Liver (tissue), 9 donors: ENCODE results near the gene SPOCK2. TPM values are rescaled to one million over a fixed set of nuclear protein-coding genes. Genes with fewer than 3 reads are reported as not detected.

Experiments
- DNase-seq: peaks from one replicate; pipeline ENCODE4 v3.0.0-alpha.2; 2017; ENCODE audit warnings: low spot score
- H3K27ac ChIP-seq, 2 donors: one replicate each; pipeline ENCODE4 v1.7.0; 2013; ENCODE audit warnings: inconsistent platforms in 2 of 2, low read length in 2 of 2, control low read depth in 1 of 2, low read depth in 1 of 2, mild to moderate bottlenecking in 1 of 2
- H3K27me3 ChIP-seq, 4 donors: one replicate each; pipeline versions ENCODE4 v1.6.1 to v1.7.0; 2013; ENCODE audit warnings: low read length in 3 of 4, inconsistent platforms in 1 of 4, mild to moderate bottlenecking in 1 of 4, moderate library complexity in 1 of 4; ENCODE audit not compliant: control insufficient read depth in 4 of 4, insufficient read depth in 4 of 4
- H3K36me3 ChIP-seq, 4 donors: one replicate each; pipeline versions ENCODE4 v1.6.1 to v1.7.0; 2013; ENCODE audit warnings: low read length in 3 of 4, mild to moderate bottlenecking in 3 of 4, low read depth in 1 of 4, moderate library complexity in 1 of 4; ENCODE audit not compliant: control insufficient read depth in 4 of 4, insufficient read depth in 3 of 4
- H3K4me1 ChIP-seq, 4 donors: one replicate each; pipeline versions ENCODE4 v1.6.1 to v1.7.0; 2013; ENCODE audit warnings: low read length in 3 of 4, mild to moderate bottlenecking in 3 of 4, moderate library complexity in 1 of 4; ENCODE audit not compliant: control insufficient read depth in 4 of 4, insufficient read depth in 4 of 4
- H3K4me3 ChIP-seq, 3 donors: one replicate each; pipeline versions ENCODE4 v1.6.1 to v1.7.0; 2013; ENCODE audit warnings: low read length in 3 of 3, control low read depth in 1 of 3, low read depth in 1 of 3, mild to moderate bottlenecking in 1 of 3
- H3K9ac ChIP-seq, 2 donors: one replicate each; pipeline ENCODE4 v1.7.0; 2013; ENCODE audit warnings: low read length in 2 of 2, mild to moderate bottlenecking in 2 of 2, moderate library complexity in 2 of 2, control low read depth in 1 of 2, low read depth in 1 of 2
- H3K9me3 ChIP-seq, 4 donors: one replicate each; pipeline versions ENCODE4 v1.6.1 to v1.7.0; 2013; ENCODE audit warnings: low read length in 3 of 4; ENCODE audit not compliant: control insufficient read depth in 4 of 4
- EGR1 ChIP-seq, 2 donors: IDR thresholded peaks; 2 replicates each; pipeline ENCODE4 v1.6.1; 2016 to 2018; ENCODE audit warnings: antibody characterized with exemption in 2 of 2, low read depth in 2 of 2
- FOXA1 ChIP-seq: IDR thresholded peaks from 2 replicates; pipeline ENCODE4 v1.6.1; 2016; ENCODE audit warnings: antibody characterized with exemption
- FOXA2 ChIP-seq: IDR thresholded peaks from 2 replicates; pipeline ENCODE4 v1.6.1; 2016; ENCODE audit warnings: antibody characterized with exemption
- HNF4A ChIP-seq, 2 donors: conservative IDR thresholded peaks; 2 replicates each; pipeline ENCODE4 v1.6.1; 2016; ENCODE audit warnings: antibody characterized with exemption in 2 of 2, mild to moderate bottlenecking in 2 of 2
- HNF4G ChIP-seq: IDR thresholded peaks from 2 replicates; pipeline ENCODE4 v1.6.1; 2016; ENCODE audit warnings: antibody characterized with exemption
- JUND ChIP-seq, 2 donors: IDR thresholded peaks; 2 replicates each; pipeline ENCODE4 v1.6.1; 2016; ENCODE audit warnings: antibody characterized with exemption in 2 of 2
- RAD21 ChIP-seq, 2 donors: IDR thresholded peaks; 2 replicates each; pipeline ENCODE4 v1.6.1; 2016; ENCODE audit warnings: antibody characterized with exemption in 2 of 2, mild to moderate bottlenecking in 2 of 2
- RXRA ChIP-seq, 2 donors: IDR thresholded peaks; 2 replicates each; pipeline ENCODE4 v1.6.1; 2017 to 2018; ENCODE audit warnings: antibody characterized with exemption in 2 of 2, mild to moderate bottlenecking in 1 of 2
- SP1 ChIP-seq: IDR thresholded peaks from 2 replicates; pipeline ENCODE4 v1.6.1; 2018; ENCODE audit warnings: antibody characterized with exemption, mild to moderate bottlenecking
- YY1 ChIP-seq: IDR thresholded peaks from 2 replicates; pipeline ENCODE4 v1.6.1; 2016; ENCODE audit warnings: antibody characterized with exemption, mild to moderate bottlenecking
- WGBS: extraction: QIAGEN DNeasy Blood & Tissue Kit; methylation state at CpG from one replicate; pipeline ENCODE4 v1.1.7; 2013; 5-methylcytosine and 5-hydroxymethylcytosine counted together
- polyA plus RNA-seq, 2 donors: library from polyadenylated mRNA; stranded (reverse) in 1 of 2; unstranded in 1 of 2; fragments of 200-250 nt in 1 of 2; fragments of >200 nt in 1 of 2; fragmentation: Nextera tagmentation in 1 of 2; extraction: Ambion mirVana in 1 of 2; gene quantifications; one replicate each; pipeline versions ENCODE4 v1.2.1 to v1.2.3, GENCODE V29; 2013 to 2015
- total RNA-seq, 2 donors: library from RNA; depleted of rRNA; stranded (reverse); fragments of >200 nt; gene quantifications; one replicate each; pipeline ENCODE4 v1.2.3, GENCODE V29; 2014
- TF ChIP-seq, protein P1 (sequence below): IDR thresholded peaks from 2 replicates; pipeline ENCODE4 v1.6.1; 2016; ENCODE audit warnings: antibody characterized with exemption, mild to moderate bottlenecking
- TF ChIP-seq, protein P2 (sequence below): IDR thresholded peaks from 2 replicates; pipeline ENCODE4 v1.6.1; 2016; ENCODE audit warnings: antibody characterized with exemption
- TF ChIP-seq, protein P3 (sequence below): IDR thresholded peaks from 2 replicates; pipeline ENCODE4 v1.6.1; 2016; ENCODE audit warnings: antibody characterized with exemption
- TF ChIP-seq, protein P4 (sequence below): IDR thresholded peaks from 2 replicates; pipeline ENCODE4 v1.6.1; 2016; ENCODE audit warnings: antibody characterized with exemption
- donor health status: healthy.
- donor health status: healthy.
- donor health status: healthy.
- donor health status: healthy.
- donor health status: healthy.

The SPOCK2 gene
- total and polyA plus RNA-seq, 4 donors: 0.36 to 1.7 (median 0.64) TPM

DNA sequence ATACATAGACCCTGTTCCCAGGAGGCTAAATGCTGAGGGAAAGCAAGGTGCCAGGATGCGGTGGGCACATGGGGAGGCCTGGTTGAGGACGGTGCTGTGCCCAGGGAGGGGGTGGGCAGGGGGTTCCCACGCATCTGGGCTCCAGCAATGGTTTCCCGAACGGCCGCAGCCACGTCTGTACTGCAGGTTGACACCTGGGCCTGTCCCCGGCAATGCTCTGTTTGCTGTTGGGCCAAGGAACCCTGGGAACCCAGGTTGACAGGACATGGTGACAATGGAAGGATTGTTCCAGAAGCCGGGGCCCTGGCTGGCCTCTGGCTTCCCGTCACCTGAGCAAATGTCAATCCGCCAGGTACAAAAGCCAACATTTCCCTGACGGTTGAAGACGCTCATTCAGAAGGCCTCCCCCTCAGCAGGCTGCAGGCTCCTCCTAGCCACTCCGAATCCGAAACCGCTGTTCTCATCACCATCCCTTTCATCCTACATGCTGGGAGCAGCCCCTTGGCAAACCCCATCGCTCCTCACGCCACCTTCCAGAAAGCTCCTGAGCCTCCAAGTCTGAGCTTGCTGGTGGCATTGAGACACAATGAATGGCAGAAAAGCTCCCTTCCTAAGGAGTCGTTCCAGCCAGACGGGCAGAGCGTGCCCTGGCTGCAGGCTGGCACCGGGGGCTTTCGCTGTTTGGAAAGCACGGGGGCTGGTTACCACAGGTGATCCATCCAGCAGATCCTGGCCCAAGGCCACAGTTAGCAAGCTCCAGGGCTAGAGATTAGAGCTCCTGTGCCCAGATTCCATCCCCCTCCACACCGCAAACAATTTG, 31.2 kb downstream of the SPOCK2 start:
- no peaks in the 10 kb centered on the region for H3K4me1 ChIP-seq

DNA sequence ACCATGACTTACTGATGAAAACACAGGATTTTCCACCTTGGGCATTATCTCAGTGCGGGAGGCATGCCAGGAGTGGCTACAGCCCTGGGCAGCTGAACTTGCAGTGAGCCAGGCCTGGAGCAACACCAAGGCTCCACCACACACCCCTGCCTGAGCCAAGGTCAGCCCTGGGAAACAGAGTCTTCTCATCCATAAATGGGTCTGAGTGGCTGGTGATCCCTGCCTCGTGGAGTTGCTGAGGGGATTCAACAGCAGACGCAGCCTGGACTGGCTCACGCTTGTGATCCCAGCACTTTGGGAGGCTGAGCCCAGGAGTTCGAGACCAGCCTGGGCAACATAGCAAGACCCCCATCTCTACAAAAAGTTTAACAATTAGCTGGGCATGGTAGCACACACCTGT, 32.2 kb downstream of the SPOCK2 start:
- H3K4me1 ChIP-seq: no peaks in the 10 kb centered on the region
- no peak overlapping the region for H3K9ac ChIP-seq
- H3K4me3 ChIP-seq: no peak overlapping the region
- H3K9me3 ChIP-seq: no peaks in the 10 kb centered on the region
- no peaks in the 10 kb centered on the region for H3K27me3 ChIP-seq
- H3K36me3 ChIP-seq: no peaks in the 10 kb centered on the region
- DNase-seq: no peak
- TF ChIP-seq, protein P1, sequence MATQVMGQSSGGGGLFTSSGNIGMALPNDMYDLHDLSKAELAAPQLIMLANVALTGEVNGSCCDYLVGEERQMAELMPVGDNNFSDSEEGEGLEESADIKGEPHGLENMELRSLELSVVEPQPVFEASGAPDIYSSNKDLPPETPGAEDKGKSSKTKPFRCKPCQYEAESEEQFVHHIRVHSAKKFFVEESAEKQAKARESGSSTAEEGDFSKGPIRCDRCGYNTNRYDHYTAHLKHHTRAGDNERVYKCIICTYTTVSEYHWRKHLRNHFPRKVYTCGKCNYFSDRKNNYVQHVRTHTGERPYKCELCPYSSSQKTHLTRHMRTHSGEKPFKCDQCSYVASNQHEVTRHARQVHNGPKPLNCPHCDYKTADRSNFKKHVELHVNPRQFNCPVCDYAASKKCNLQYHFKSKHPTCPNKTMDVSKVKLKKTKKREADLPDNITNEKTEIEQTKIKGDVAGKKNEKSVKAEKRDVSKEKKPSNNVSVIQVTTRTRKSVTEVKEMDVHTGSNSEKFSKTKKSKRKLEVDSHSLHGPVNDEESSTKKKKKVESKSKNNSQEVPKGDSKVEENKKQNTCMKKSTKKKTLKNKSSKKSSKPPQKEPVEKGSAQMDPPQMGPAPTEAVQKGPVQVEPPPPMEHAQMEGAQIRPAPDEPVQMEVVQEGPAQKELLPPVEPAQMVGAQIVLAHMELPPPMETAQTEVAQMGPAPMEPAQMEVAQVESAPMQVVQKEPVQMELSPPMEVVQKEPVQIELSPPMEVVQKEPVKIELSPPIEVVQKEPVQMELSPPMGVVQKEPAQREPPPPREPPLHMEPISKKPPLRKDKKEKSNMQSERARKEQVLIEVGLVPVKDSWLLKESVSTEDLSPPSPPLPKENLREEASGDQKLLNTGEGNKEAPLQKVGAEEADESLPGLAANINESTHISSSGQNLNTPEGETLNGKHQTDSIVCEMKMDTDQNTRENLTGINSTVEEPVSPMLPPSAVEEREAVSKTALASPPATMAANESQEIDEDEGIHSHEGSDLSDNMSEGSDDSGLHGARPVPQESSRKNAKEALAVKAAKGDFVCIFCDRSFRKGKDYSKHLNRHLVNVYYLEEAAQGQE: no peak
- WGBS: 81% methylated on average over 5 of the region's 5 CpGs
- H3K27ac ChIP-seq: no peak overlapping the region

More for the DNA sequence above, 31.2 kb downstream of the SPOCK2 start:
- Histone ChIP-seq H3K27ac (no peak overlapping the region), H3K27me3 (no peaks in the 10 kb centered on the region), H3K9me3 (no peaks in the 10 kb centered on the region), H3K36me3 (no peaks in the 10 kb centered on the region), H3K4me3 (no peak overlapping the region), H3K9ac (no peak overlapping the region)
- TF ChIP-seq, protein P2, sequence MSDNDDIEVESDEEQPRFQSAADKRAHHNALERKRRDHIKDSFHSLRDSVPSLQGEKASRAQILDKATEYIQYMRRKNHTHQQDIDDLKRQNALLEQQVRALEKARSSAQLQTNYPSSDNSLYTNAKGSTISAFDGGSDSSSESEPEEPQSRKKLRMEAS: no peak
- TF ChIP-seq RAD21 (IDR thresholded peaks at IDR 0.05) (no peak), HNF4A (conservative IDR thresholded peaks at IDR 0.05) (no peak), FOXA1 (no peak), JUND (IDR thresholded peaks at IDR 0.05) (no peak), SP1 (no peak), RXRA (IDR thresholded peaks at IDR 0.05) (no peak), YY1 (no peak)
- TF ChIP-seq, protein P3, sequence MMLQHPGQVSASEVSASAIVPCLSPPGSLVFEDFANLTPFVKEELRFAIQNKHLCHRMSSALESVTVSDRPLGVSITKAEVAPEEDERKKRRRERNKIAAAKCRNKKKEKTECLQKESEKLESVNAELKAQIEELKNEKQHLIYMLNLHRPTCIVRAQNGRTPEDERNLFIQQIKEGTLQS: no peak
- TF ChIP-seq, protein P4, sequence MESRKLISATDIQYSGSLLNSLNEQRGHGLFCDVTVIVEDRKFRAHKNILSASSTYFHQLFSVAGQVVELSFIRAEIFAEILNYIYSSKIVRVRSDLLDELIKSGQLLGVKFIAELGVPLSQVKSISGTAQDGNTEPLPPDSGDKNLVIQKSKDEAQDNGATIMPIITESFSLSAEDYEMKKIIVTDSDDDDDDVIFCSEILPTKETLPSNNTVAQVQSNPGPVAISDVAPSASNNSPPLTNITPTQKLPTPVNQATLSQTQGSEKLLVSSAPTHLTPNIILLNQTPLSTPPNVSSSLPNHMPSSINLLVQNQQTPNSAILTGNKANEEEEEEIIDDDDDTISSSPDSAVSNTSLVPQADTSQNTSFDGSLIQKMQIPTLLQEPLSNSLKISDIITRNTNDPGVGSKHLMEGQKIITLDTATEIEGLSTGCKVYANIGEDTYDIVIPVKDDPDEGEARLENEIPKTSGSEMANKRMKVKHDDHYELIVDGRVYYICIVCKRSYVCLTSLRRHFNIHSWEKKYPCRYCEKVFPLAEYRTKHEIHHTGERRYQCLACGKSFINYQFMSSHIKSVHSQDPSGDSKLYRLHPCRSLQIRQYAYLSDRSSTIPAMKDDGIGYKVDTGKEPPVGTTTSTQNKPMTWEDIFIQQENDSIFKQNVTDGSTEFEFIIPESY: no peak
- WGBS: 89% methylated on average over 25 of the region's 25 CpGs
- DNase-seq: no peak

DNA sequence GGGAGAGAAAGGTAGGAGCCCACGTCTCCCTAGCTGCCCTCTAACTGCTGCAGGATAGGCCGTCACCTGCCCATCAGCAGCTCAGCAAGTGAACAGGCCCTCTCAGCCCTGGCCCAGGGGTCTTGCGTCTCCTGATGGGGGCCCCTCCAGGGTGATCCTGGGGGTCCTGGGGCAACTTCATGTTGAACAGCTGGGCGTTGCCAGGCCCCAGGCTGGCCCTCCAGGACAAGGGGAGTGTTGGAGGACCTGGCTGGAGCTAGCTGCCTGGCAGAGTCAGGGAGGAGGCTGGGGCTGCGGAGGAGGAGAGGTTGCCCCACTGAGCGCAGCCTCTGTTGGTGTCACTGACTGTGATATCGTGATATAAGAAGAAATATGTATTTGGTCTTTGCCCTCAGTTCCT, 34.7 kb downstream of the SPOCK2 start:
- H3K4me1 ChIP-seq: no peaks in the 10 kb centered on the region
- DNase-seq: no peak
- H3K9ac ChIP-seq: no peak overlapping the region
- H3K9me3 ChIP-seq: no peaks in the 10 kb centered on the region
- H3K27ac ChIP-seq: no peak overlapping the region
- 91% methylated on average over 7 of the region's 7 CpGs for WGBS
- H3K4me3 ChIP-seq: no peak overlapping the region
- TF ChIP-seq, protein P2: no peak
- no peak for TF ChIP-seq EGR1 (IDR thresholded peaks at IDR 0.05; ENCODE audit: low read depth in 2 of 2)
- TF ChIP-seq HNF4G: no peak
- TF ChIP-seq YY1: no peak
- TF ChIP-seq FOXA2: no peak
- no peak for TF ChIP-seq RAD21 (IDR thresholded peaks at IDR 0.05)
- H3K27me3 ChIP-seq: no peaks in the 10 kb centered on the region
- no peaks in the 10 kb centered on the region for H3K36me3 ChIP-seq
